SU-DHL-6 (cell line): ENCODE data around the gene KCNIP4.

ENCODE experiments used
- CTCF ChIP-seq: fragments of 200-600 bp; sonication (generic); IDR thresholded peaks from one replicate; pipeline ENCODE4 v1.5.1; 2017; ENCODE audit warnings: antibody characterized with exemption, mild to moderate bottlenecking, low read length, moderate library complexity; ENCODE audit not compliant: insufficient read depth, poor library complexity, severe bottlenecking
- EZH2phosphoT487 ChIP-seq: fragments of 200-600 bp; sonication (generic), shearing (Covaris generic); conservative IDR thresholded peaks from 2 replicates; pipeline ENCODE4 v1.6.1; 2018; ENCODE audit warnings: mild to moderate bottlenecking, antibody characterized with exemption, low read length, moderate library complexity, mixed read lengths

DNA sequence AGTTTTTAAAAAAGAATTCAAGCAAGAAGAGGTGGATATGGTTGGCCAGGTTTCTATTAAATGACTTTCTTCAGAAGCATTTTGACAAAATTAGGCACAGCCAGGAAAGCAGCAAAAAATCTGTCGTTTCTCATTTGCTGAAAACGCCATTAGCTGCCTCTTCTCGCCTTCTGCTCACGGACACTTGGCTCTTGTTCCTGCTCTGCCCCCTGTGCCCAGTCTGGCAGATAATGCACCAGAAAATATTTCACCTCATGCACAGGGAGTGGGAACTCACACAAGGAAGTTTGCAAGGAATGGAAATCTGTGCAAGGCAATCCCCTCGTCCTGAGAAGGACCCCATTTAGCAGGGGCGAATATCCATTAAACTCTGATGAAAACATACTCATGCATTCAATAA, 988.3 kb downstream of the KCNIP4 start:
- TF ChIP-seq CTCF (no peak), EZH2phosphoT487 (no peak)
